Prostate gland (tissue), 2 donors: Measurements from ENCODE around the gene CAPRIN2. TPM values are rescaled to one million over a fixed set of nuclear protein-coding genes. Genes with fewer than 3 reads are reported as not detected.

Experiments used
- DNase-seq: peaks from one replicate; pipeline ENCODE4 v3.0.0-alpha.2; 2019; ENCODE audit warnings: low spot score
- H3K27ac ChIP-seq, 2 donors: fragments of 200-600 bp; sonication (generic); 2 replicates each; pipeline ENCODE4 v1.5.1; 2017 to 2019
- H3K27me3 ChIP-seq: fragments of 200-600 bp; sonication (generic); replicated peaks from 2 replicates; pipeline ENCODE4 v1.5.1; 2019; ENCODE audit not compliant: insufficient read depth
- H3K36me3 ChIP-seq, 2 donors: fragments of 200-600 bp; sonication (generic); 1 replicate in 1 of 2; 2 replicates in 1 of 2; pipeline versions ENCODE4 v1.5.1 to v1.8.1; 2017 to 2019
- H3K4me1 ChIP-seq: fragments of 200-600 bp; sonication (generic); replicated peaks from 2 replicates; pipeline ENCODE4 v1.5.1; 2019
- H3K4me3 ChIP-seq, 2 donors: fragments of 200-600 bp; sonication (generic); 2 replicates each; pipeline ENCODE4 v1.5.1; 2017 to 2019
- H3K9me3 ChIP-seq: fragments of 200-600 bp; sonication (generic); 2 replicates; pipeline ENCODE4 v1.5.1; 2017
- CTCF ChIP-seq, 4 experiments: fragments of 200-600 bp in 2 of 4; fragments of 450-650 bp in 2 of 4; sonication (generic) in 2 of 4; IDR thresholded peaks; 1 replicate in 3 of 4; 2 replicates in 1 of 4; pipeline ENCODE4 v1.5.1; 2016 to 2019; ENCODE audit warnings: antibody characterized with exemption in 4 of 4, mild to moderate bottlenecking in 2 of 4, moderate library complexity in 2 of 4
- POLR2A ChIP-seq: fragments of 450-650 bp; IDR thresholded peaks from one replicate; pipeline ENCODE4 v1.6.1; 2016; ENCODE audit warnings: antibody characterized with exemption, mild to moderate bottlenecking
- POLR2AphosphoS5 ChIP-seq: sonication (generic); formaldehyde crosslinking; IDR thresholded peaks from one replicate; pipeline ENCODE4 v1.6.1; 2017; ENCODE audit warnings: antibody characterized with exemption
- WGBS: methylation state at CpG from one replicate; pipeline ENCODE4 v1.1.5; 2018; 5-methylcytosine and 5-hydroxymethylcytosine counted together
- intact Hi-C: fragments of 100-400 bp; cut with DNase I; formaldehyde crosslinking; loops from one replicate; pipeline ENCODE4 v1.14.2; 2022
- total RNA-seq, 2 donors: library from RNA; depleted of rRNA; stranded (reverse); fragments of >200 nt; gene quantifications; one replicate each; pipeline ENCODE4 v1.1.0, GENCODE V29; 2016

Gene CAPRIN2
- total RNA-seq, 2 donors from 2014 or later: 20.4 to 40.0 TPM

- no peak overlapping the region for H3K27ac ChIP-seq
- H3K36me3 ChIP-seq: no peaks in the 10 kb centered on the region
- no peaks in the 10 kb centered on the region for H3K4me1 ChIP-seq
- 94% methylated on average over 2 of the region's 2 CpGs for WGBS
- H3K27me3 ChIP-seq: no peaks in the 10 kb centered on the region
- DNase-seq: no peak
- no peak overlapping the region for H3K4me3 ChIP-seq
- no peaks in the 10 kb centered on the region for H3K9me3 ChIP-seq
- intact Hi-C loops: loop anchor here (10.0 kb wide), 1 partner anchor 97 kb away; the partner anchor contains the start of gene IPO8
- TF ChIP-seq POLR2A (no peak), CTCF (IDR thresholded peaks at IDR 0.05) (no peak), POLR2AphosphoS5 (no peak)
Observed at GRCh38 chr12:30792085-30792484, 37.3 kb upstream of the CAPRIN2 start.

- H3K4me1 ChIP-seq: no peaks in the 10 kb centered on the region
- no peaks in the 10 kb centered on the region for H3K27me3 ChIP-seq
- TF ChIP-seq POLR2A (no peak), CTCF (IDR thresholded peaks at IDR 0.05) (no peak), POLR2AphosphoS5 (no peak)
- no peaks in the 10 kb centered on the region for H3K9me3 ChIP-seq
- no peak overlapping the region for H3K4me3 ChIP-seq
- intact Hi-C loops: no loop called here
- DNase-seq: no peak
- WGBS: 90% methylated on average over 2 of the region's 2 CpGs
- no peak overlapping the region for H3K27ac ChIP-seq
- H3K36me3 ChIP-seq: no peaks in the 10 kb centered on the region
Observed at GRCh38 chr12:30788754-30789153, 34.0 kb upstream of the CAPRIN2 start.

GRCh38 chr12:30785630-30786029 is 30.9 kb upstream of the CAPRIN2 start:
- DNase-seq: no peak
- H3K4me3 ChIP-seq: no peak overlapping the region
- TF ChIP-seq POLR2A: no peak
- TF ChIP-seq CTCF (IDR thresholded peaks at IDR 0.05): no peak
- TF ChIP-seq POLR2AphosphoS5: no peak
- H3K27me3 ChIP-seq: no peaks in the 10 kb centered on the region
- WGBS: 79% methylated on average over 2 of the region's 2 CpGs
- intact Hi-C loops: no loop called here
- H3K9me3 ChIP-seq: no peaks in the 10 kb centered on the region
- no peaks in the 10 kb centered on the region for H3K4me1 ChIP-seq
- no peak overlapping the region for H3K27ac ChIP-seq
- no peaks in the 10 kb centered on the region for H3K36me3 ChIP-seq

GRCh38 chr12:30784508-30784907 is 29.8 kb upstream of the CAPRIN2 start:
- no peaks in the 10 kb centered on the region for H3K9me3 ChIP-seq
- TF ChIP-seq POLR2AphosphoS5 (no peak), CTCF (IDR thresholded peaks at IDR 0.05) (no peak), POLR2A (no peak)
- H3K4me3 ChIP-seq: no peak overlapping the region
- no peak overlapping the region for H3K27ac ChIP-seq
- no peaks in the 10 kb centered on the region for H3K27me3 ChIP-seq
- 98% methylated on average over 1 of the region's 1 CpG for WGBS
- H3K4me1 ChIP-seq: no peaks in the 10 kb centered on the region
- H3K36me3 ChIP-seq: no peaks in the 10 kb centered on the region
- intact Hi-C loops: no loop called here
- DNase-seq: no peak

GRCh38 chr12:30783946-30784345 is 29.2 kb upstream of the CAPRIN2 start:
- H3K4me3 ChIP-seq: no peak overlapping the region
- TF ChIP-seq POLR2AphosphoS5: no peak
- TF ChIP-seq POLR2A: no peak
- TF ChIP-seq CTCF (IDR thresholded peaks at IDR 0.05): no peak
- H3K27me3 ChIP-seq: no peaks in the 10 kb centered on the region
- no peak for DNase-seq
- 81% methylated on average over 2 of the region's 2 CpGs for WGBS
- no peaks in the 10 kb centered on the region for H3K36me3 ChIP-seq
- no peak overlapping the region for H3K27ac ChIP-seq
- H3K9me3 ChIP-seq: no peaks in the 10 kb centered on the region
- intact Hi-C loops: no loop called here
- no peaks in the 10 kb centered on the region for H3K4me1 ChIP-seq
